GM18499 (cell line): Measurements from ENCODE around the gene ATP2A3.
"Not testable (repeated sequence)": the region's sequence is repeated elsewhere in the genome, so short reads cannot be mapped to it uniquely, and the experiment has no call there.

Experiments used
- ATAC-seq: cut with Tn5 transposase; IDR thresholded peaks from one replicate; pipeline ENCODE4 v1.9.1; 2021; ENCODE audit warnings: moderate number of reproducible peaks; ENCODE audit not compliant: insufficient read depth, unreplicated experiment

The ATP2A3 gene

GRCh38 chr17:3992370-3992769, 28.1 kb upstream of the ATP2A3 start:
- no peak for ATAC-seq

- ATAC-seq, result not testable (repeated sequence)
Measured at GRCh38 chr17:3991699-3992098, 27.5 kb upstream of the ATP2A3 start.

GRCh38 chr17:3990386-3991127, 26.3 kb upstream of the ATP2A3 start:
- no peak for ATAC-seq

GRCh38 chr17:3989041-3989886, 25.0 kb upstream of the ATP2A3 start:
- no peak for ATAC-seq

GRCh38 chr17:3988297-3989040, 24.2 kb upstream of the ATP2A3 start:
- ATAC-seq, result no peak

- no peak for ATAC-seq
Measured at GRCh38 chr17:3986939-3987335, 22.7 kb upstream of the ATP2A3 start.

- ATAC-seq, result no peak
Measured at GRCh38 chr17:3986270-3986938, 22.2 kb upstream of the ATP2A3 start.

- no peak for ATAC-seq
Measured at GRCh38 chr17:3985846-3986245, 21.6 kb upstream of the ATP2A3 start.

- no peak for ATAC-seq
Measured at GRCh38 chr17:3983606-3984484, 19.6 kb upstream of the ATP2A3 start.

- ATAC-seq, result no peak
Measured at GRCh38 chr17:3982541-3983017, 18.3 kb upstream of the ATP2A3 start.

GRCh38 chr17:3982113-3982512, 17.9 kb upstream of the ATP2A3 start:
- ATAC-seq, result no peak

- ATAC-seq, result no peak
Measured at GRCh38 chr17:3981455-3981854, 17.2 kb upstream of the ATP2A3 start.

- ATAC-seq, result no peak
Measured at GRCh38 chr17:3980381-3981014, 16.3 kb upstream of the ATP2A3 start.

GRCh38 chr17:3979290-3979611, 15.0 kb upstream of the ATP2A3 start:
- no peak for ATAC-seq

GRCh38 chr17:3978421-3979289, 14.4 kb upstream of the ATP2A3 start:
- ATAC-seq, result no peak

GRCh38 chr17:3977387-3977786, 13.2 kb upstream of the ATP2A3 start:
- ATAC-seq, result no peak

GRCh38 chr17:3976675-3977171, 12.5 kb upstream of the ATP2A3 start:
- no peak for ATAC-seq

GRCh38 chr17:3974980-3975379, 10.7 kb upstream of the ATP2A3 start:
- no peak for ATAC-seq
